H1 (cell line): ENCODE measurements around the gene GCFC2. TPM values are rescaled to one million over a fixed set of nuclear protein-coding genes. Genes with fewer than 3 reads are reported as not detected.

ENCODE experiments used
- GABPA ChIP-seq: IDR thresholded peaks from 2 replicates; pipeline ENCODE4 v1.6.1; 2011; ENCODE audit warnings: mild to moderate bottlenecking, low read length, moderate library complexity, borderline replicate concordance; ENCODE audit not compliant: insufficient read depth
- polyA plus RNA-seq, 7 experiments: library from polyadenylated mRNA; depleted of rRNA in 3 of 7; stranded (reverse) in 5 of 7; unstranded in 2 of 7; fragments of >200 nt in 5 of 7; fragments of 200-250 nt in 2 of 7; gene quantifications; 1 replicate in 5 of 7; 2 replicates in 1 of 7; 4 replicates in 1 of 7; pipeline versions ENCODE4 v1.2.1 to v1.2.3, GENCODE V29; 2011 to 2013; ENCODE audit warnings: missing spikeins in 2 of 7, mixed read lengths in 2 of 7
- total RNA-seq: library from RNA; stranded (reverse); fragmentation: NEBNext Ultra II Directional; extraction: Animal tissue kit (Norgen Biotek cat#: 25700); gene quantifications from 2 replicates; pipeline ENCODE4 v1.2.1, GENCODE V29; 2021

The GCFC2 gene
- total and polyA plus RNA-seq, 2 of the 8 experiments (the other 6 are each of a cell fraction or from before 2014, with no cell fraction given) = 5.6 to 19.1 TPM

GRCh38 chr2:75705921-75706320, 4.8 kb downstream of the GCFC2 start (continued):
- TF ChIP-seq GABPA = no peak
